NCI-H1930 (cell line): Measurements from ENCODE around the gene RELT.

Source experiments
- DNase-seq, 2 experiments: peaks; one replicate each; lab custom pipeline; 2025; lab: John Stamatoyannopoulos, UW

Gene RELT

GRCh38 chr11:73376803-73377629 lies 817 bp downstream of the RELT start:
- DNase-seq, result no peak

GRCh38 chr11:73379189-73379880 lies 3.1 kb downstream of the RELT start:
- no peak for DNase-seq

GRCh38 chr11:73380331-73380730 lies 4.1 kb downstream of the RELT start:
- no peak for DNase-seq

GRCh38 chr11:73380897-73381410 lies 4.8 kb downstream of the RELT start:
- no peak for DNase-seq

- no peak for DNase-seq
Observed at GRCh38 chr11:73381589-73381988, 5.4 kb downstream of the RELT start.

GRCh38 chr11:73382183-73382582 lies 6.0 kb downstream of the RELT start:
- no peak for DNase-seq

GRCh38 chr11:73382747-73383146 lies 6.5 kb downstream of the RELT start:
- no peak for DNase-seq

GRCh38 chr11:73383249-73384124 lies 7.3 kb downstream of the RELT start:
- DNase-seq, result no peak

GRCh38 chr11:73384125-73384441 lies 7.9 kb downstream of the RELT start:
- no peak for DNase-seq

GRCh38 chr11:73384531-73384871 lies 8.3 kb downstream of the RELT start:
- DNase-seq, result no peak

- DNase-seq, result no peak
Observed at GRCh38 chr11:73384872-73385689, 8.9 kb downstream of the RELT start.

GRCh38 chr11:73386016-73386415 lies 9.8 kb downstream of the RELT start:
- no peak for DNase-seq

GRCh38 chr11:73386546-73386945 lies 10.3 kb downstream of the RELT start:
- no peak for DNase-seq

GRCh38 chr11:73387594-73388264 lies 11.5 kb downstream of the RELT start:
- no peak for DNase-seq

GRCh38 chr11:73388265-73389133 lies 12.3 kb downstream of the RELT start:
- no peak for DNase-seq

GRCh38 chr11:73389134-73389525 lies 12.9 kb downstream of the RELT start:
- no peak for DNase-seq

- DNase-seq, result no peak
Observed at GRCh38 chr11:73389916-73390315, 13.7 kb downstream of the RELT start.

GRCh38 chr11:73390601-73391565 lies 14.7 kb downstream of the RELT start:
- DNase-seq, result no peak

- DNase-seq, result no peak
Observed at GRCh38 chr11:73391665-73392064, 15.5 kb downstream of the RELT start.
